ENCODE measurements around the gene LRIG1. TPM values are rescaled to one million over a fixed set of nuclear protein-coding genes. Genes with fewer than 3 reads are reported as not detected.

LRIG1 gene
- total and polyA plus RNA-seq, 2 of the 8 experiments (the other 6 are each of a cell fraction or from before 2014, with no cell fraction given): 78.1 to 88.7 TPM

DNA sequence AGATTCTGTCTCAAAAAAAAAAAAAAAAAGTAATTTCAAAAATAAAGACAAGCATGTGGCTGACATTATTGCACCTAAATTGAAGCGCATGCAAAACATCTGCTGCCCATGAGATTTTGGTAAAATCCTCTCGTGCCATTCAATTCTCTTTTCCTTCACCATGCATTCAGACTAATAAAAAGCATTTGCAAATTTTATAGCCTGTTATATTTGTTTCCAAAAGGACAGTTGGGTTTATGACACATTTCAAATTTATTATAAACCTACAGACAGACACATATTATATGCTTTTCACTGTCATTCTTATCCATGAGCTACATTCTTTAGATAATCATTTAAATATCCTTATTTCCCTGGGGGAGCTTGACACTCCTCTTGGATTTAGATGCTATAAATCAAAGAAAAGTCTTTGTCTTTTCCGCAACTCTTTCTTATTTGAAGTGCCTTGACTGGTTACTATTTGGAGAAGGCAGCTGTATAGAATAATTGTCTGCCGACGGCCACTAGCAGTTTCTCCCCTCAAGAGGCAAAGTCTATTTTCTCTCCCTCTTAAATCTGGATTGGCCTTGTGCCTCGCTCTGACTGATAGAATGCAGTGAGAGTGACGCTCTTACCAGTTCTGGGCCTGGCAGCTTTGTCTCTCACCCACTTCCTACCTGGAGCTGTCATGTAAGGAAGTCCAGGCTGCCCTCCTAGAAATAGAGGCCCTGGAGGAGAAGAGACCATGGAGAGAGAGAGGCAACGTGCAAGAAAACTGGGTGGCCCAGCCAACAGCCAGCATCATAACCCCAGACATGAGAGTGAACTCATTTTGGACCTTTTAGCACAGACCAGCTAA lies 6.8 kb upstream of the LRIG1 start (continued):
- no peak for TF ChIP-seq CHD7 (IDR thresholded peaks at IDR 0.05; ENCODE audit: insufficient replicate concordance, low read length)
- TF ChIP-seq SAP30 (IDR thresholded peaks at IDR 0.05; ENCODE audit: insufficient read depth, insufficient replicate concordance, low read length): no peak
- no peak for TF ChIP-seq TBP (IDR thresholded peaks at IDR 0.05; ENCODE audit: low read depth, low read length)
